Muscle of back (tissue), 10 donors: ENCODE measurements around the gene GPR149. TPM values are rescaled to one million over a fixed set of nuclear protein-coding genes. Genes with fewer than 3 reads are reported as not detected.

Experiments
- polyA plus RNA-seq, 10 donors: library from polyadenylated mRNA; unstranded; fragments of 120-200 nt; gene quantifications; one replicate each; pipeline ENCODE4 v1.2.1, GENCODE V29; 2013; ENCODE audit not compliant: insufficient read length in 10 of 10

Gene GPR149
- polyA plus RNA-seq, 10 donors, result 0.09 to 0.32 (median 0.15) TPM

Other genes with a start within 250 kb of the GPR149 start
- 10 to 100 TPM; 37.9 to 61.0 (median 52.7) TPM for gene DHX36, start 105.7 kb downstream of the GPR149 start, polyA plus RNA-seq